SH-SY5Y (cell line): ENCODE results near the gene MEF2D.

Experiments
- GATA2 ChIP-seq: IDR thresholded peaks from 2 replicates; pipeline ENCODE4 v1.6.1; 2011; ENCODE audit warnings: mild to moderate bottlenecking, low read depth, low read length
- GATA3 ChIP-seq: IDR thresholded peaks from 2 replicates; pipeline ENCODE4 v1.6.1; 2011; ENCODE audit warnings: low read depth, mild to moderate bottlenecking, low read length, moderate library complexity

DNA sequence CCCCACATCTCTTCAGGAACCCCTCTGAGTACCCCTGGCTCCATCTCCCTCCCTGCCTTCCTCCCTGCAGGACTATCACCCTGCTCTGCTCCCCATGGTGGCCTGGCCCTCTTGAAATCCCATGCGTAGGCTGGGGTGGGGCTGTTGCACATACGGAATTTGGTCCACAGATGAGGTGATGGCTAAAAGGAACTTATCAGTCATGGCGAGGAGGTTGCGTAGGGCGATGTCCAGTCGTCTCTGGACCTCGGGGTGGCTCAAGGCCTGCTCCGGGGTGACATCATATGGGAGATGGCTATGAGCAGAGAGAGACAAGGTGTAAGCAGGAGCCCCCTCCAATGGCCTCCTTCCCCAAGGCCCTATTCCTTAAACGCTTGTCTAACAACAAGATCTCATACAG lies 36.5 kb upstream of the MEF2D start:
- TF ChIP-seq GATA3 (no peak), GATA2 (no peak)
